ENCODE data around the gene ANKS1B.
"Not testable (repeated sequence)": the region's sequence is repeated elsewhere in the genome, so short reads cannot be mapped to it uniquely, and the experiment has no call there.

Gene ANKS1B

DNA sequence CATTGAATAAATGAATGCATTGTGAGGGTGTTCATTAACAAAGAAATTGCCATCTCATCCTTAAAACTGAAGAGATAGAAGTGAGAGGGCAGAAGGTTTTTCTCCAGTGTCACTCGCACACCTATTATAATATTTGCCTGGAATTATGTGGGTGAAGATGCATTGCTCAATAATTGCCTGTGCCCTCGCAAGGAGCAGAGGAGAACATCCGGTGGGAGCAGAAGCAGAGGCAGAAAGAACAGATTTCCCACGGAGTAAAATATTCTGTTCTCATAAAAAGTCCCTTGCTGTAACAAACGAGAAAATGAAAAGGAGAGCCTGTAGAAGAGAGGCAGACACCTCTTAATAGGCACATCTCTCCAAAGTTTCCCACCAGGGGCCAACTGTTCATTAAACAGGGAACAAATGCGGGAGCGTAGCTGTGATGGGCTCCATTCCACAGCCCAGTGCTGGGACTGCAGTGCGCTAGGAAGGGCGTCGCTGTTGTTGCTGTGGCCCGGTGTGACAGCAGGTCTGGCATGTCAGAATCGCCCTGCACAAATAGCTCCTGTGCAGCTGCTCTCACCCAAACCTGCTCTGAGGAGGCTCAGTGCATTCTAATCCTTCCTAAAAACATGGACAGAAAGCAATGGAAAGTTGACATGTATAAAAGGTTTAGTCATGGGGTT, 979.8 kb downstream of the ANKS1B start:
- DNase-seq (ENCODE audit: low spot score) = no peak

DNA sequence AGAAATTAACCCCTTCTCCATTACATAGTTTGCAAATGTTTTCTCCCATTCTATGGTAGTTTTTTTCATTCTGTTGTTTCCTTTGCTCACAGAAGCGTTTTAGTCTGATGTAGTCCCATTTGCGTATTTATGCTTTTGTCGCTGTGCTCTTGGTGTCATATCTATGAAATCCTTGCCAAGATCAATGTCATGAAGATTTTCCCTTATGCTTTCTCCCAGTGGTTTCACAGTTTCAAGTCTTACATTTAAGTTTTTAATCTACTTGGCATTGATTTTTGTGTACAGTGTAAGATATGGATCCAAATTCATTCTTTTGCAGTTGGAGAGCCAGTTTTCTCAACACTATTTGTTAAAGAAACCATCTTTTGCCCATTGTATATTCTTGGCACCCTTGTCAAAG, 982.0 kb downstream of the ANKS1B start:
- no peak for DNase-seq (ENCODE audit: low spot score)

DNA sequence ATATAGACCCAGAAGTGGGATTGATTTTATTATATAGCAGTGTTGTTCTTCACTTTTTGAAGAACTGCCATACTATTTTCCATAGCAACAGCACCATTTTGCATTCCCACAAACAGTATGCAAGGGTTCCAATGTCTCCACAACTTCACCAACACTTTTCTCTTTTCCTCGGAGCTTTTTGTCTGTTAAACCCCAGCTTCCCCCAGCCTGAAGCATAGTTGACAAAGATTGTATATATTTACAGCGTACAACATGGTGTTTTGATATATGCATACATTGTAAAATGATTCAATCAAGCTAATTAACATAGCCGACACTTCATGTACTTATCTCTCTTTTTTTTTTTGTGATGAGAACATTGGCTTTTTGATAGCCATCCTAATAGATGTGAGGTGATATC, 982.6 kb downstream of the ANKS1B start:
- no peak for DNase-seq (ENCODE audit: low spot score)

GRCh38 chr12:98999559-98999958, 985.2 kb downstream of the ANKS1B start:
- peak; percentile 6 for DNase-seq (ENCODE audit: low spot score)

DNA sequence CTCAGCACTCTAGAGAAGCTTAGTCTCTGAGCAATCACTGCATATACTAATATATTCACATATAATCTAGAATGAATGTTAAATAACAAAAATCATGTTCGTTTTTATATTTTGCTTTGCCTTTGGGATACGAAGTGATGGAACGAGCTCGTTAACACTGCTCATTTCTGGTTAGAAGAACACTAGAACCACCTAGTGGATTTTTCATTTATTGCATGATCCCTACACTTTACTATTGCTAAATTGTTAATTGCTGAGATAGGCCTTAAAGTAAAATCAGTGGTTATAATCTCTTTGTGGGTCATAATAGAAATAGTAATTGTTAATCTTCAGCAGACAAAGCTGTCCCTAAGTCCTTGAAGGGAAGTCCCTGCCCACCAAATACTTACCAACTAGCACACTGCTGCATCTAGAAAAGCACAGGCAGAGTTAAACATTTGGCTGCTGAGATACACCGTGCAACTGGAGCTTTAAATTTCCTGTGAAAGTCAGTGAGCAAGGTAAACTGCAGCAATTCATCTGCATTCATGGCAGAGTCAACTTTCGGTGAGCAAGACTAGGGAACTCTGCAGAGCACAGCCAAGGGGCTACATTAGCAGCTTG, 985.9 kb downstream of the ANKS1B start:
- peak; percentile 62 for DNase-seq (ENCODE audit: low spot score)

DNA sequence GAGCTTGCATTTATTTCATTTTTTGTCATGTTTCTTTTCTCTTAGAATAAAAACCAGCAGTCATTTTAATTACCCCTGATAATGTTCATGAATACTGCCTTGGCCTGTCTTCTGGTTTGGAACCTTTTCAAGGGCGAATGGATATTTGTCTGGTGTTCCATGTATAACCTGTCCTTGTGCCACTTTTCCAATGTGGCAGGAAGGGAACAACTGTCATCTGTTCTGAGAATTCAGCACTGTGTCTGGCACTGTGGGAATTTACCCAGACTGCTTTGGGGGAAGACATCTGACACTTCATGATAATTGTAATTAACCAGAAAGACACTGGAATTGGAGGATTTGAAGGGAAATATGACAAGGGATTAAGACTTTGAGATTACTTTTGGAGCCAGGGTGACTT, 986.8 kb downstream of the ANKS1B start:
- DNase-seq (ENCODE audit: low spot score) = no peak

GRCh38 chr12:98990648-98991047, 994.1 kb downstream of the ANKS1B start:
- no peak for DNase-seq (ENCODE audit: low spot score)

GRCh38 chr12:98985156-98985555, 999.6 kb downstream of the ANKS1B start:
- no peak for DNase-seq (ENCODE audit: low spot score)

- peak; percentile 15 for DNase-seq (ENCODE audit: low spot score)
These were observed 1001.1 kb downstream of the ANKS1B start for GRCh38 chr12:98983647-98984046.

DNA sequence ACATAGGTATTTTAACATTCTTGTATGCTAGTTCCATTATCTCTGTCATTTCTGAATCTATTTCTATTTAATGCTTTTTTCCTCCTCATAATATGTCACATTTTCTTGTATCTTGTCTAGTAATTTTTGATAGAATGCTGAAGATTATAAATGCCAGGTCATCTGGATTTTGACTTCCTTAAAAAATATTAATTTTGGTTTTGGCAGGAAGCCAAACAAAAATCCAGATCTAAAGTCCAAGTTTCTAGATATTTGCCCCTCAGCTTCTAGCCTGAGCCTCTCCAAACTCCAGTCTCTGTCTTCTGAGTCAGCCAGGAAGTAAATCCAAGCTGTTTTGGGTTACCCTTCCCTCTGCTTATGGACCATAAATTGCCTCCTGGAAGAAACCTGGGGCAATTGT, 1004.2 kb downstream of the ANKS1B start:
- DNase-seq (ENCODE audit: low spot score) = no peak

DNA sequence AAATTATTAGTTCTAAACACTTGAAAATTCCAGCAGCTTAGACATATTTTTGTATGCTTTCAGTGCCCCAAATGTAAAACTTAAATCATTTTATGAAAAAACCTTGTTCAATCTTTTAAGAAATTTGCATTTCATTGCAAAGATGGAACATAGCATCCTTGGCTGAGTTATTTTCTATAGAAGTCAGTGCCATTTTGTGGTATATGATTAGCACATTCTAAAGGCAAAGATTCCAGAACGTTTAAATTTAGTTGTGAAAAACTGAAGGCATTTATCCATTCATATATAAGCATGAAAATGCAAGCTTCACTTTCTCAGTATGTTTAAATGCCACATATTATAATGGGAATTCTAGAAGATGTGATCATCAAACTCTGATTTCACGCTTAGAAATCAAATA, 1007.5 kb downstream of the ANKS1B start:
- DNase-seq (ENCODE audit: low spot score) = no peak

DNA sequence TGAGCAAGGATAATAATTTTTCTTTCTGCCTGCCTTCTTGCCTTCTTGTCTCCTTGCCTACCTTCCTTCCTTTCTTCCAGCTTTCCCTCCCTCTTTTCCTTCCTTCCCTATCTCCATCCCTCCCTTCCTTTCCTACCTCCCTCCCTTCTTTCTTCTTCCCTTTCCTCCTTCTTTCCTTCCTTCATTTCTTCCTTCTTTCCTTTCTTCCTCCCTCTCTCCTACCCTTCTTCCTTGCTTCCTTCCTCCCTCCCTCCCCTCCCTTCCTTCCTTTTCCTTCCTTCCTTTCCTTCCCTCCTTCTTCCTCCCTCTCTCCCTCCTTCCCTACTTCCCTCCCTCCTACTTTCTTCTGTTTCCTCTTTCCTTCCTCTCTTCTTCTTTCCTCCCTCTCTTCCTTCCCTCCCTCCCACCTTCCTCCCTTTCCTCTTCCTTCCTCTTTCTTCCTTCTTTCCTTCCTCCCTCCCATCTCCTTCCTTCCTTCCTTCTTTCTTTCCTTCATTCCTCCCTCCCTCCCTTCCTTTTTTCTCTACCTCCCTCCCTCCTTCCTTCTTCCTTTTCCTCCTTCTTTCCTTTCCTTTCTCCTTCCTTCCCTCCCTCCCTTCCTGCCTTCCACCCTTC, 1009.9 kb downstream of the ANKS1B start:
- DNase-seq (ENCODE audit: low spot score) = no peak

- DNase-seq (ENCODE audit: low spot score) = no peak
These were observed 1011.3 kb downstream of the ANKS1B start for GRCh38 chr12:98973395-98973794.

- no peak for DNase-seq (ENCODE audit: low spot score)
These were observed 1013.8 kb downstream of the ANKS1B start for GRCh38 chr12:98970950-98971349.

DNA sequence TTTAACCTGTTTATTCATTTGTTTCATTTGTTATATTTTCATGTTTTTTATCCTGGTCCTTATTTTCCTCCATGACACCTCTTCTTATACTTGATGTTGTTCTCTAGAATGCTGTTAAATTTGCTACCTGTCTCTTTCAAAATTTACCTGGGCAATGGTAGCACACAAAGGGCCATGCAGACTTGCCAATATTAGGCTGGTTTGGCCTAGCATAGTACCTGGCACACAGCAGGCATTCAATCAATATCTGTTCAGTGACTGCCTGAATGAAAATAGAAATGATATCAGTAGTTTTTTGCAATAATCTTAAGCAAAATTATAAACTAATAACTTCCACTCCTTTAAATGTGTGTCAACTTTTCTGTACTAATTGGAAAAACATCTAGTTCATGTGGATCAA, 1014.5 kb downstream of the ANKS1B start:
- no peak for DNase-seq (ENCODE audit: low spot score)

- DNase-seq (ENCODE audit: low spot score) = no peak
These were observed 1015.8 kb downstream of the ANKS1B start for GRCh38 chr12:98968896-98969295.

DNA sequence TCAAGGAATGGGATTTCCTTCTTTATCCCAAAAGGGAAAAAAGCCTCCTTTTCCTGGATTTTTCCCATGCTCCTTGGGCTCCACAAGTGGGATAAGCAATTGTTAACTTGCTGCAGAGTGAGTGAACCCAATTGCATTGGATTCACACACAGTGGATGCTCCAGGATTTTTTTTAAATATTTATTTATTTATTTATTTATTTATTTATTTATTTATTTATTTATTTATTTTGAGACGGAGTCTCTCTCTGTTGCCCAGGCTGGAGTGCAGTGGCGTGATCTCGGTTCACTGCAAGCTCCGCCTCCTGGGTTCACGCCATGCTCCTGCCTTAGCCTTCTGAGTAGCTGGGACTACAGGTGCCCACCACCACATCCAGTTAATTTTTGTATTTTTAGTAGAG, 1027.6 kb downstream of the ANKS1B start:
- DNase-seq (ENCODE audit: low spot score) = not testable (repeated sequence)

GRCh38 chr12:98955284-98955683, 1029.5 kb downstream of the ANKS1B start:
- no peak for DNase-seq (ENCODE audit: low spot score)

- DNase-seq (ENCODE audit: low spot score) = no peak
These were observed 1030.2 kb downstream of the ANKS1B start for GRCh38 chr12:98954506-98954905.

DNA sequence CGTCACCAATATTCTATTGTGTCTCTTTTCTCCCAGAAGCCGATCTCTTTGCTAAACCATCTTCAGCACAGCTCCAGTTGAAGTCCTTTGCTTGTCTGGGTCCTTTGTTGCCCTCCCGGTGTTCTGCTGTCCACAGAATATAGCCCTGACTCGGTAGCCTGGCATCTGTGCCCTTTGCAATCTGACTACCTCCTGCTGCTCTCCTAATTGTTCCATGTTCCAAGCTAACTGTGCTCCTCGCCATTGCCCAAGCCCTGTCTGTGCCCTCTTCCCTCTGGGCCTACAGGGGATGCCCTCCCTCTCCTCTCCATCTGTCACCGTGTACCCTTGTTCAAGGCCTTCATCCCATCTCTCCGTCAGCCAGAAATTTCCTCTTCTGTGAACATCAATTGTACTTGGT, 1033.3 kb downstream of the ANKS1B start:
- DNase-seq (ENCODE audit: low spot score) = no peak

- DNase-seq (ENCODE audit: low spot score) = no peak
These were observed 1036.3 kb downstream of the ANKS1B start for GRCh38 chr12:98948343-98948949.

DNA sequence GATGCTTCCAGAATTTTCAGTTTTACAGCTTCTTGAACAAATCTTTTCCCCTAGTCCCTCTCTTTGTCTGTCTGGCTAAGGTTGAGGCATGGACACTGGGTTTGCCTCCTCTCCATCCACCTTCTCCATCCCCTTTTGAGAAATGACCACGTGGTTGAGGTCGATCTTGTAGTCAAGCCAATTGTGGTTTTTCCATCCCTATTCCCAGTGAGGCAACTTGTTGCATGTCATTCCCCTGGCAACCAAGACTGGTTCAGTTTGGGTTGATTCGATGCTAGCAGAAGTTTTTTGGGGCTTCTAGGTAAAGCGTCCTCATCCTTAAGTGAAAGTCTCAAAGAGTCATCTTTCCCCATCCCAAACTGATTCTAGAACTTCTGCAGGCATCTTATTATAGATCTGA, 1038.9 kb downstream of the ANKS1B start:
- DNase-seq (ENCODE audit: low spot score) = no peak

GRCh38 chr12:98939926-98940325, 1044.8 kb downstream of the ANKS1B start:
- no peak for DNase-seq (ENCODE audit: low spot score)
